ENCODE data around the gene NPS.

The NPS gene

GRCh38 chr10:127549009-127549408, at the start of gene NPS:
NPS (plus strand) TSS chr10:127549309; CDS start chr10:127549369, 60 bp downstream.
- DNase-seq (ENCODE audit: low read depth), result no peak

GRCh38 chr10:127500127-127500526, 49.0 kb upstream of the NPS start:
- no peak for DNase-seq (ENCODE audit: low read depth)

- no peak for DNase-seq (ENCODE audit: low read depth)
Measured at GRCh38 chr10:127506094-127506493, 43.0 kb upstream of the NPS start.

GRCh38 chr10:127522298-127522697, 26.8 kb upstream of the NPS start:
- DNase-seq (ENCODE audit: low read depth), result no peak

- no peak for DNase-seq (ENCODE audit: low read depth)
Measured at GRCh38 chr10:127523476-127523875, 25.6 kb upstream of the NPS start.

GRCh38 chr10:127524229-127524628, 24.9 kb upstream of the NPS start:
- DNase-seq (ENCODE audit: low read depth), result no peak

- DNase-seq (ENCODE audit: low read depth), result no peak
Measured at GRCh38 chr10:127524908-127525665, 24.0 kb upstream of the NPS start.

GRCh38 chr10:127525686-127526085, 23.4 kb upstream of the NPS start:
- no peak for DNase-seq (ENCODE audit: low read depth)

GRCh38 chr10:127526161-127526560, 22.9 kb upstream of the NPS start:
- DNase-seq (ENCODE audit: low read depth), result no peak

GRCh38 chr10:127527320-127527719, 21.8 kb upstream of the NPS start:
- DNase-seq (ENCODE audit: low read depth), result no peak

GRCh38 chr10:127527891-127528290, 21.2 kb upstream of the NPS start:
- DNase-seq (ENCODE audit: low read depth), result no peak

- no peak for DNase-seq (ENCODE audit: low read depth)
Measured at GRCh38 chr10:127532193-127532592, 16.9 kb upstream of the NPS start.

- DNase-seq (ENCODE audit: low read depth), result no peak
Measured at GRCh38 chr10:127532659-127533058, 16.4 kb upstream of the NPS start.

- DNase-seq (ENCODE audit: low read depth), result no peak
Measured at GRCh38 chr10:127534074-127534473, 15.0 kb upstream of the NPS start.

- DNase-seq (ENCODE audit: low read depth), result no peak
Measured at GRCh38 chr10:127534496-127534895, 14.6 kb upstream of the NPS start.

- no peak for DNase-seq (ENCODE audit: low read depth)
Measured at GRCh38 chr10:127535802-127536515, 13.2 kb upstream of the NPS start.

- no peak for DNase-seq (ENCODE audit: low read depth)
Measured at GRCh38 chr10:127536972-127537760, 11.9 kb upstream of the NPS start.

- no peak for DNase-seq (ENCODE audit: low read depth)
Measured at GRCh38 chr10:127537924-127538323, 11.2 kb upstream of the NPS start.

- DNase-seq (ENCODE audit: low read depth), result no peak
Measured at GRCh38 chr10:127548022-127548421, 1.1 kb upstream of the NPS start.

- no peak for DNase-seq (ENCODE audit: low read depth)
Measured at GRCh38 chr10:127550861-127551260, 1.8 kb downstream of the NPS start.

- DNase-seq (ENCODE audit: low read depth), result no peak
Measured at GRCh38 chr10:127552446-127552845, 3.3 kb downstream of the NPS start.

- DNase-seq (ENCODE audit: low read depth), result no peak
Measured at GRCh38 chr10:127553417-127553816, 4.3 kb downstream of the NPS start.

- no peak for DNase-seq (ENCODE audit: low read depth)
Measured at GRCh38 chr10:127556916-127557315, 7.8 kb downstream of the NPS start.

Data from T-helper 22 cell (primary cell).